ENCODE data around the gene GAB2.

DNA sequence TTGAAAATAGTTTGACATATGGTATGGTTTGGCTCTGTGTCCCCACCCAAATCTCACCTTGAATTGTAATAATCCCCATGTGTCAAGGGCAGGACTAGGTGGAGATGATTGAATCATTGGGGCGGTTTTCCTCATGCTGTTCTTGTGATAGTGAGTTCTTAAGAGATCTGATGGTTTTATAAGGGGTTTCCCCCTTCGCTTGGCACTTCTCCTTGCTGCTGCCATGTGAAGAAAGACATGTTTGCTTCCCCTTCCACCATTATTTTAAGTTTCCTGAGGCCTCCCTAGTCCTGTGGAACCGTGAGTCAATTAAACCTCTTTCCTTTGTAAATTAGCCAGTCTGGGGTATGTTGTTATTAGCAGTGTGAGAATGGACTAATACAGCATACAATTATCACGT is 236.9 kb downstream of the GAB2 start:
- TF ChIP-seq, protein P1, sequence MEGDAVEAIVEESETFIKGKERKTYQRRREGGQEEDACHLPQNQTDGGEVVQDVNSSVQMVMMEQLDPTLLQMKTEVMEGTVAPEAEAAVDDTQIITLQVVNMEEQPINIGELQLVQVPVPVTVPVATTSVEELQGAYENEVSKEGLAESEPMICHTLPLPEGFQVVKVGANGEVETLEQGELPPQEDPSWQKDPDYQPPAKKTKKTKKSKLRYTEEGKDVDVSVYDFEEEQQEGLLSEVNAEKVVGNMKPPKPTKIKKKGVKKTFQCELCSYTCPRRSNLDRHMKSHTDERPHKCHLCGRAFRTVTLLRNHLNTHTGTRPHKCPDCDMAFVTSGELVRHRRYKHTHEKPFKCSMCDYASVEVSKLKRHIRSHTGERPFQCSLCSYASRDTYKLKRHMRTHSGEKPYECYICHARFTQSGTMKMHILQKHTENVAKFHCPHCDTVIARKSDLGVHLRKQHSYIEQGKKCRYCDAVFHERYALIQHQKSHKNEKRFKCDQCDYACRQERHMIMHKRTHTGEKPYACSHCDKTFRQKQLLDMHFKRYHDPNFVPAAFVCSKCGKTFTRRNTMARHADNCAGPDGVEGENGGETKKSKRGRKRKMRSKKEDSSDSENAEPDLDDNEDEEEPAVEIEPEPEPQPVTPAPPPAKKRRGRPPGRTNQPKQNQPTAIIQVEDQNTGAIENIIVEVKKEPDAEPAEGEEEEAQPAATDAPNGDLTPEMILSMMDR (IDR thresholded peaks at IDR 0.05) = no peak
- no peak for TF ChIP-seq POLR2AphosphoS5 (IDR thresholded peaks at IDR 0.05; ENCODE audit: low read depth, low read length)
- TF ChIP-seq, protein P2, sequence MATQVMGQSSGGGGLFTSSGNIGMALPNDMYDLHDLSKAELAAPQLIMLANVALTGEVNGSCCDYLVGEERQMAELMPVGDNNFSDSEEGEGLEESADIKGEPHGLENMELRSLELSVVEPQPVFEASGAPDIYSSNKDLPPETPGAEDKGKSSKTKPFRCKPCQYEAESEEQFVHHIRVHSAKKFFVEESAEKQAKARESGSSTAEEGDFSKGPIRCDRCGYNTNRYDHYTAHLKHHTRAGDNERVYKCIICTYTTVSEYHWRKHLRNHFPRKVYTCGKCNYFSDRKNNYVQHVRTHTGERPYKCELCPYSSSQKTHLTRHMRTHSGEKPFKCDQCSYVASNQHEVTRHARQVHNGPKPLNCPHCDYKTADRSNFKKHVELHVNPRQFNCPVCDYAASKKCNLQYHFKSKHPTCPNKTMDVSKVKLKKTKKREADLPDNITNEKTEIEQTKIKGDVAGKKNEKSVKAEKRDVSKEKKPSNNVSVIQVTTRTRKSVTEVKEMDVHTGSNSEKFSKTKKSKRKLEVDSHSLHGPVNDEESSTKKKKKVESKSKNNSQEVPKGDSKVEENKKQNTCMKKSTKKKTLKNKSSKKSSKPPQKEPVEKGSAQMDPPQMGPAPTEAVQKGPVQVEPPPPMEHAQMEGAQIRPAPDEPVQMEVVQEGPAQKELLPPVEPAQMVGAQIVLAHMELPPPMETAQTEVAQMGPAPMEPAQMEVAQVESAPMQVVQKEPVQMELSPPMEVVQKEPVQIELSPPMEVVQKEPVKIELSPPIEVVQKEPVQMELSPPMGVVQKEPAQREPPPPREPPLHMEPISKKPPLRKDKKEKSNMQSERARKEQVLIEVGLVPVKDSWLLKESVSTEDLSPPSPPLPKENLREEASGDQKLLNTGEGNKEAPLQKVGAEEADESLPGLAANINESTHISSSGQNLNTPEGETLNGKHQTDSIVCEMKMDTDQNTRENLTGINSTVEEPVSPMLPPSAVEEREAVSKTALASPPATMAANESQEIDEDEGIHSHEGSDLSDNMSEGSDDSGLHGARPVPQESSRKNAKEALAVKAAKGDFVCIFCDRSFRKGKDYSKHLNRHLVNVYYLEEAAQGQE (IDR thresholded peaks at IDR 0.05; ENCODE audit: insufficient read depth in 1 of 2, low read depth in 2 of 2, low read length in 1 of 2) = no peak
